CD4-positive, alpha-beta T cell treated with Interleukin-12 subunit alpha and Interleukin-12 subunit beta, for 1 hour (primary cell): Measurements from ENCODE around the gene PMEL.
"Not testable (repeated sequence)": the region's sequence is repeated elsewhere in the genome, so short reads cannot be mapped to it uniquely, and the experiment has no call there.

ENCODE experiments used
- DNase-seq: peaks from one replicate; pipeline ENCODE4 v3.0.0-alpha.2; 2020

The PMEL gene

DNA sequence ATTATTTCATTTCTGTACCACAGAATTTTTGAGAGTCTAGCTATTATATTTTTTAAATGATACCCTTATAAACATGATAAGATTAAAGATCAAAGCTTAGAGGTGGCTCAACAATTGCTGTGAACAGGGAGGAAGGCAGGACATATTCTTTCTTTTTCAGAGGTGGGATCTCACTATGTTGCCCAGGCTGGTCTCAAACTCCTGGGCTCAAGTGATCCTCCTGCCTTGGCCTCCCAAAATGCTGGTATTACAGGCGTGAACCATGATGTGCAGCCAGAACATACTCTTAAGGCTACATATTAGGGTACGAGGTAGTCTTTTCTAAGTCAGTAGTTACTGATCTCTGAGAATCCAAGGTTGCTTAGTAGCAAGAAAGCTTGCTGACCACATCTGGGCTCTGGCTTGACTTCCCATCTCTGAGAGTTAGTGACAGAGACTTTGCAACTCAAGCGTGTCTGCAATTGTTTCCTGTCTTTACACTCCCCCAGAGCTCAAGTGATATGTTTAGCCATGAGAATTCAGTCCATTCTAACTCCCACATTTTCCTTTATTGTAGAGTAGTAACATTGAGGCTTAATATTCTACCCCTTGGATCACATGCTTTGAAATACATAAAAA, 16.6 kb upstream of the PMEL start:
- no peak for DNase-seq

DNA sequence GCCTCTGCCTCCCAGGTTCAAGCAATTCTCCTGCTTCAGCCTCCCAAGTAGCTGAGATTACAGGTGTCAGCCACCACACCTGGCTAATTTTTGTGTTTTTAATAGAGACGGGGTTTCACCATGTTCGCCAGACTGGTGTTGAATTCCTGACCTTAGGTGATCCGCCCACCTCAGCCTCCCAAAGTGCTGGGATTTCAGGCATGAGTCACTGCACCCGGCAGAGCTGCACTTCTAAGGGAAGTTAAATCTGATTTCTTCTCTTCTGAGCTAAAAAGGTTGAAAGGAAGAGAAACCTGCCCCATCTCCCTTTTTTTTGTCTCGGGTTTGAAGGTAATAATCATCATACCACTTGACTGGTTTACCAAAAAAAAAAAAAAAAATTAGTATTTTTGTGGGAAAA, 16.0 kb upstream of the PMEL start:
- not testable (repeated sequence) for DNase-seq

DNA sequence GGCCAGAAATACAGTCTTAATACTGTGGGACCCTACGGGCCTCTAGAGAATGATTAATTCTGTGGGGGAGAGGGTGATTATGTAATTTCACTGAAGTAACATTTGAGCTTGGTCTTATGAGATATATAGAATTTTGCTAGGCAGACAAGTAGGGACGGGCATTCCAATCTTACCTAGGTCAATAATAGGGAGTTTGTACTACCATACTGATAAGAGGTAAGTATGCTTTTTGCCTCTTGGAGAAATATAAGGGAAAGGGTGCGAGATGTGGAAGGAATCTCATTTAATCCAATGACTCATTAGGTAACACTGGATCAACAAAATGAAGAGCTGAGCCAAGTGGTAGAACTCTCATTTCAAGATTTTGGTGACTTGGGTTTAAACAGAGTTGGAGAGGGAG, 13.2 kb upstream of the PMEL start:
- DNase-seq, result no peak

DNA sequence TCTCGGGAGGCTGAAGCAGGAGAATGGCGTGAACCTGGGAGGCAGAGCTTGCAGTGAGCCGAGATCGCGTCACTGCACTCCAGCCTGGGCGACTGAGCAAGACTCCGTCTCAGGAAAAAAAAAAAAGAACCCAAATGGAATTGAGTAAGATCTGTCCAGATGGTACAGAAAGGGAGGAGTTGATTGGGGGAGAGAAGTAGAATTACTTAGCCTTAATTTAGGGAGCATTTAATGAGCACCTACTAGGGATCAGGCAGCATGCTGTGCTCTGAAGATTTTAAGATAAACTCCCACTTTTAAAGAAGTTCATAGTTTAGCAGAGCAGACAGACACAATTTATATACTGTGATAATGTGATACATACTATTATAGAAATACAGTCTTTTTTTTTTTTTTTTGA, 12.6 kb upstream of the PMEL start:
- DNase-seq, result no peak

DNA sequence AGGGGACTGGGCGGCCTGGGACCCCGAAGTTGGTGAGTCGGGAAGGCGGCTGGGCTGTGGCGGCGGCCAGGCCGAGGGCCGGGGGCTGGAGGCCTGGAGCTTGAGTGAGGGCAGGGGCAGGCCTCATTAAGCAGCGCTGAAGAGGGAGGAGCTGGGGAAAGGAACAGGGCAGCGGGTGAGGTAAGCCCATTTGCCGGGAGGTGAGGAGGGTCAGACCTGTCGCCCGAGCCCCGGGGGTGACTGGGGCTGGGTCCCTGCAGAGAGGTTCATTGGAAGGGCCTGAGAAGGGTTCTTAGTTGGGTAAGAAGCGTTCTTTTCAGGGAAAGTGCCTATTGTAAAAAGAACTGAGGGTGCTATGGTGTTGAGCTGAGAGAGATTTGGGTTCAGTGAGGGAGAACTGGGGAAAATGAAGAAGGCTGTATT, 8.5 kb upstream of the PMEL start:
- peak; percentile 41 for DNase-seq

DNA sequence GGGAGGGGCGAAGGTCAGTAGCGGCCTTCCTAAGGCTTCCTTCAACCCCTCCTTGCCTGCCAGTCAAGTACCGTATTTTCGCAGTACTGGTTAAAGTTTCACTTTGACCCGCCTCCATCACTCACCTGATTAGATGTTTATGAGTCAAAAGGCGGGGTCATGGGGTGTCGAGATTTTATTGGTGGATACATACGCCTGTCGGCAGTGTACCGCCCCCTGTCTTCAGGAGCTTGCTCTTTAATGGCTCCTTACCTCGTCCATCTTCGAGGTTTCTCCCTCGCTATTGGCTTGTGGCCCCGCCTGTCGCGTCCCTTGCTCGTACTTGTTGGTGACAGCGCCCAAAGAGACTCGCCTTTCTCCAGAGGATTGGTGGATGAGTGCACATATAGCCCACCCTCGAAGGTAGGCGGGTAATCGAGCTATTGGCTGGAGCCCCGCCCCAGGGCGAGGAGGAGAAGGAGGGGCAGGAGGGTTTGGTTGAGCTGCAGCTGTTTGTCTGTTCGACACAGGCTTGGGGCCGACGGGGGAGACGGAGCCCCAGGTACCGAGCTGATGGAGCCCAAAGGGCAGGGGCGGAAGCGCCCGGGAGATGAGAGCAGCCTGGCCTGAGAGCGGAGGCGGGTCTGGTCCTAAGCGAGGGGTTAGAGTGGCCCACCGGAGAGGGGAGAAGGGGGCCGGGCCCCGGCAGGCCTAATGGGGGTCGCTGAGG, 7.9 kb upstream of the PMEL start, which contains the start of gene RAB5B:
TSS of gene RAB5B (plus strand) at position 480 of the 709 bp plus-strand sequence. CDS start 12,883 bp downstream, outside the sequence.
- DNase-seq, result peak; percentile 100

DNA sequence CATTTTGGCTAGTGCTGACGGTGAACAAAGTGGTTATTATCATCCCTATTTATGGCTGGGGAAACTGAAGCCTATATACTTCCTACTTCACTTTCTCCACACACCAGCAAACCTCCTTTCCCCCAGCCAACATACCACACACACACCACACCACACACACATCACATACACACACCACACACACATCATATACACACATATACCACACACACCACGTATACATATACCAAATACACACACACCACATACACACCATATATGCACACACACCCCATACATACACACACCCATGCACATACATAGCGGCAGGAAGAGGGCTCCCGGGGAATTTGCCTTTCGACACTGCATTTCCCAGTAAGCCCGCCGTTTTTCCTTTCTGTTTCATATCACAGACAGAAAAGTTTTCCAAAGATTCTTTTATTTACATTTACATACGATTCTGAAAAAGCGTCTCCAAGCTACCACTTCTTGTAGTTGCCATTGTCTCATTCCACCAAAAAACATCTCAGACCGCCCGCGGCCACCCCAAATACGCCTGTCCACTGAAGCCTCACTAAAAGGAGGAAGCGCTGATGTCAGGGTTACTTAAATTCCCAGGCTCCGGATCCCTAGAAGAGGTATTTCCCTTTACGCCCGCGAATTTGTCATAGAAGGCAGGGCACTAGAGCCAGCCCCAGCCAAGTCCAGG, 7.2 kb upstream of the PMEL start:
- peak; percentile 47 for DNase-seq

DNA sequence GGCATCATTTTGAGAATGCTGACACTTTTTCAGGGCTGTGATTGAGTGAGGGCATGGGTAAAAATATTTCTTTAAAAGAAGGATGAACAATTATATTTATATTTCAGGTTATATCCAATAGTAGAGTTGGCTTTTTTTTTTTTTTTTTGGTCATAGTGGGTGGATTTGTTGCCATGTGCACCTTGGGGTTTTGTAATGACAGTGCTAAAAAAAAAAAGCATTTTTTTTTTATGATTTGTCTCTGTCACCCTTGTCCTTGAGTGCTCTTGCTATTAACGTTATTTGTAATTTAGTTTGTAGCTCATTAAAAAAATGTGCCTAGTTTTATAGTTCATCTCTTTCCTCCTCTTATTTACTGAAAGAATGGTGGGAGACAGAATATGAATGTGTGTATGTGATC, 6.6 kb upstream of the PMEL start:
- DNase-seq, result no peak

DNA sequence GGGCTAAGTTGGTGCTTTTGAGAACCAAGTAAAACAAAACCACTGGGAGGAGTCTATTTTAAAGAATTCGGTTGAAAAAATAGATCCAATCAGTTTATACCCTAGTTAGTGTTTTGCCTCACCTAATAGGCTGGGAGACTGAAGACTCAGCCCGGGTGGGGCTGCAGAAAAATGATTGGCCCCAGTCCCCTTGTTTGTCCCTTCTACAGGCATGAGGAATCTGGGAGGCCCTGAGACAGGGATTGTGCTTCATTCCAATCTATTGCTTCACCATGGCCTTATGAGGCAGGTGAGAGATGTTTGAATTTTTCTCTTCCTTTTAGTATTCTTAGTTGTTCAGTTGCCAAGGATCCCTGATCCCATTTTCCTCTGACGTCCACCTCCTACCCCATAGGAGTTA, 6.2 kb upstream of the PMEL start:
- no peak for DNase-seq

DNA sequence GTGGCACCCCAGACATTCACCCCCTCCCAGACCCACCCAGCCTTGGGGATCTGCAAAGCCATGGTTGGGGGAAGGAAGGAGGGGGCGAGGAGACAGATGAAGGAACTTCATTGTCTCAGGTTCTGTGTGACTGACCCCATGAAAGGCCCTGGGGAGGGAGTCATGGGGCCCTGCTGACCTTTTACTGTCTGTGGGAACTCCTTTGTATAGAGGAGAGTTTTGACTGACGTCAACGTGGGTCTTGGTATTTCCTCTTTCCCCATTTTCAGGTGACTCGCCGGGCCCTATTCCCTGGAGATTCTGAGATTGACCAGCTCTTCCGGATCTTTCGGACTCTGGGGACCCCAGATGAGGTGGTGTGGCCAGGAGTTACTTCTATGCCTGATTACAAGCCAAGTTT, 4.9 kb upstream of the PMEL start:
- DNase-seq, result no peak

DNA sequence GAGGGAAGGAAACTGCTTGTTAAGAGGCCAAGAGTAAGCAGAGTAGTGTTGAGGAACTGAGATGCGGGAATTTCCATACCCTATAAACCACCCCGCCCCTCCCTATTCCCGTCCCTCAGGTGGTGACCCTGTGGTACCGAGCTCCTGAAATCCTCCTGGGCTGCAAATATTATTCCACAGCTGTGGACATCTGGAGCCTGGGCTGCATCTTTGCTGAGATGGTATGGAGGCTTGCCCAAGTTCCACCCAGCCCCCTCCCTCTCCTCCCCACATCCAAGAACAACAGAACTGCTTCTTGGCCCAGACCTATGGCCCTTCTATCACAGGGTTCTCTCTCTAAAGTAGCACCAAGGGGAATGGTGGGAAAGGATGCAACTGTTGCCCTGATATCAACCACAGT, 3.5 kb upstream of the PMEL start:
- DNase-seq, result no peak

DNA sequence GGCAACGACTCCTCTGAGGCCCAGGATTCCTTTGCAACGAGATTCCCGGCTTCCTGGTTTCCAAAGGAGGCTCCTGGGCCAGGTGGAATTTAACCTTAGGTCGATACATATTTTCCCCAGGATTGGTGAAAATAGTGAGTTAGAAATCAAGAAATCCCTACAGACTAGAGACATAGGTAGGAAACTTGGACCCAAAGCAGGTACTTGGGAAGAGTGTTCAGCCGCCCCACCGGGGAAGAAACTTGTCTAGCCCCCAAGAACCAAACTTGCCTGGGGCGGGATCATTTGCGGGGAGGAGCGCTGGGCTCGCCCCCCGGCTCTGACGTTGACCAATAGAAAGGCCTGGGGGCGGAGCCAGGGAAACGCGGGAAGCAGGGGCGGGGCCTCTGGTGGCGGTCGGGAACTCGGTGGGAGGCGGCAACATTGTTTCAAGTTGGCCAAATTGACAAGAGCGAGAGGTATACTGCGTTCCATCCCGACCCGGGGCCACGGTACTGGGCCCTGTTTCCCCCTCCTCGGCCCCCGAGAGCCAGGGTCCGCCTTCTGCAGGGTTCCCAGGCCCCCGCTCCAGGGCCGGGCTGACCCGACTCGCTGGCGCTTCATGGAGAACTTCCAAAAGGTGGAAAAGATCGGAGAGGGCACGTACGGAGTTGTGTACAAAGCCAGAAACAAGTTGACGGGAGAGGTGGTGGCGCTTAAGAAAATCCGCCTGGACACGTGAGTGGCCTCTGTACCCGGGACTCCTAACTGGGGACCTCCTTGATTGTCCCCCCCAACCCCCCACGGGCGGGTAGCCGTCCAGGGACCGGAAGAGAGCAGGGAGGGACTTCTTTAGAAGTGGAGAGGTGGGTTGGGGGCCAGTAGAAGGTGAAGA, 803 bp upstream of the PMEL start, which contains the start of gene CDK2:
TSS of gene CDK2 (plus strand) at position 423 of the 874 bp plus-strand sequence. CDS start at position 602, 179 bp downstream.
- DNase-seq, result peak; percentile 90

DNA sequence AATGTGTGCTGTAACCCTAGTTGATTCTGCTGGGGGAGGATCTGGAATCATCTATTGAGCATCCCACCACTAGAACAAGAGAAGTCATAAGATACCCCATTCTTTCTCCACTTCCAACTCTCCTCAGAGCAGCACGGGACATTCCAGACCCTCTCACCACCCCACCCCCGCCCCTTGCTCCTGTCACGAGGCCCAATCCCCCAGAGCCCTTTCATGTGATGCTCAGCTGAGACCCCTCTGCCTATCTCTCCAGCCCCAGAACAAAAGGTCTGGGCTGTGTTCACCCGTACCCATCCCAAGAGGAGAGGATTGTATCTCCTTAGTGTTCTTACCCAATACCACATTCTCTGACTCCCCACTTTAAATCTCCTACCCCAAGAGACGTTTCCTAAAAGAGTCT, 602 bp downstream of the PMEL start:
- DNase-seq, result no peak

DNA sequence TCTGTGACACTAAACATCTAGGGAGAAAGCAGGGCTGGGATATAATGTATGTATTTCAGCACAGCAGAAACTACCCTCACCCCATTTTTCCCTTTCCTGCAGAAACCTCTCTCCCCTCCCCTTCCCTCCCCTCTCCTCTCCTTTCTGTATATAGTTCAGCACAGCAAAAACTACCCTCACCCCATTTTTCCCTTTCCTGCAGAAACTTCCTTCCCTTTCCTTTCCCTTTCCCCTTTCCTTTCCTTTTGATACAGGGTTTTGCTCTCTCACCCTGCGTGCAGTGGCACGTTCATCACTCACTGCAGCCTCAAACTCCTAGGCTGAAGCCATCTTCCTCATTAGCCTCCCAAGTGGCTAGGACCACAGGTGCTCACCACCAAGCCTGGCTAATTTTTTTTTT, 2.1 kb downstream of the PMEL start:
- no peak for DNase-seq

DNA sequence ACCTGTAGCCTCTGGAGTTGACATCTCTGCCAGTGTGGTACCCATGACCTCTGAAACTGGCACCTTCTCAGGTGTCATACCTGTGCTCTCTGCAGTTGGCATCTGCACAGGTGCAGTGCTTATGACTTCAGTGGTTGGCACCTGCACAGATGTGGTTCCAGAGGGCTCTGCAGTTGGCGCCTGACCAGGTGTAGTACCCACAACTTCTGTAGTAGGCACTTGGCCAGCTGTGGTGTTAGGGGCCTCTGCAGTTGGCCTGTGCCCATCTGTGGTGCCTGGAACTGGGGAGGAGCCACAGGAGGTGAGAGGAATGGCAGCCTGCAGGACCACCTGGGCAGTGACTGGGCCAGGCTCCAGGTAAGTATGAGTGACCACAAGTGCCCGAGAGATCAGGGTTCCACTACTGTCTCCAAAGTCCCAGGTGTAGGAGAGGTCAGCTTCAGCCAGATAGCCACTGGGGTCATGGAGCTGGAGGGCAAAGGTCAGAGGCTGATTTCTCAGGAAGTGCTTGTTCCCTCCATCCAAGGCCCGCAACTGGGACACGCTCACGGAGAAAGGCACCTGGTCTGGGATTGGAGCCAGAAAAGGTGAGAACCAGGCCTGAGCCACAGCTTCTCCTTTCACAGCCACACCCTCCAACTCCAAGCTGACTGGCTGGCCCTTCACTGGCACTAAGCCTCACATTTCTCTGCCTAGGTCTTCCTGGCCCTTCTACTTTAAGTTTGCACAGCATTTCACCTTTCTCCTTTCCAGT, 8.6 kb downstream of the PMEL start:
- DNase-seq, result no peak

DNA sequence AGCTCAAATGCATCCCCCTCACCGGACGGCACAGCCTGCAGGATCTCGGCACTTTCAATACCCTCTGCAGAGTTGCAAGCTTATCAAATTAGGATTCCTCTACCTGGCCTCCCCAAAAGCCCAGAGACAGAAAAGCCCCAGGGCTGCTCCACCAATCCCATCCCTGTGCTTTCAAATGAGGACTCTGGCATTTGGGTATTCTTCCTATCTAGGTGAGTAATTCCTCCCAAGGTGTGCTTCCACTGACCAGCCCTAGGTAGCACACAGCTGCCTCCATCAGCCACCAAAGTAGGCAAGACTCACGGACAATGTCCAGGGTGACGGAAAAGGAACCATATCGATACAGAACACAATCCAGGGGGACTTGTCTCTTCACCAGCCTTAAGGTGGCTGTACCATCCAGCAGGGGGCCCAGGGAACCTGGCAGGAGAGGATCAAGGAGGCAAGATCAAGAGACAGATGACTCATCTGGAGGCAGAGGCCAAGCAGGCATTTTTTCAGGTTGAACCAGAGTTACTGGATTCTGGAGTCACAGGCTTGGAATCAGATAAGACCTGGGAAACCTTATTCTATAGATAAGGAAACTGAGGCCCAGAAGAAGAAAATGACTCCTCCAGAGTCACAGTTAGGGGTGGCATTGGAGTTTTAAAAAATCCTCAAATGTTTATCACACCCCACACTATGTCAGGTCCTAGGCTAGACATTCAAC, 9.9 kb downstream of the PMEL start:
- peak; percentile 38 for DNase-seq

DNA sequence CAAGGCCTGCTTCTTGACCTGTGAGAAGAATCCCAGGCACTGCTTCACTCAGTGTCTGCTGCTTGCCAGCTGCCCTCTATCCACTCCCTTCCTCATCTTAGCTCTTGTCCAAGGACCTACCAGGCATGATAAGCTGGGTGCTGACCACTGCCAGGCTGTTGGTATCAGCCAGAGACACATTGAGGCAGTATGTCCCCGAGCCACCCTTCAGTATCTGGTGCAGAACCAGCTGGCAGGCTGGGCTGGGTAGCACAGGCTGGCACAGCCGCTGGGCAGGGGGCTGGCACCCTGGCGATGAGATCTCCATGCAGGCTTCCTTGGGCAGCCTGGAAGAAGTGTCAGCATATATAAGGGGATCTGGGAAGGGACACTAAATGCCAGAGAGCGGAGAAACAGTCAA, 10.5 kb downstream of the PMEL start:
- no peak for DNase-seq

DNA sequence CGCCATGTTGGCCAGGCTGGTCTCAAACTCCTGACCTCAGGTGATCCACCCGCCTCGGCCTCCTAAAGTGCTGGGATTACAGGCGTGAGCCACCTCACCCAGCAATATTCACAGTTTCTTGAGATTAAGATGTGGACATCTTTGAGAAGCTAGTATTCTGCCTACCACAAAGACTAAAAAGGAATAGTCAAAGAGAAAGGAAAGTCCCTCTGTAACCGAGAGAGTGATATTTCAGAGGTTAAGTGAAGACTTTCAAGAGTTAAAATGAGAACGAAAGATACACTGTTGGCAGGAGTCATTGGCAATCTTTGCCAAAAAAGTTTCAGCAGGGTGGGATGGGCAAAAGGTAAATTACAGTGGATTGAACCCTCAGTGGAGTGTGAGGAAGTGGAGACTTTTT, 19.3 kb downstream of the PMEL start:
- no peak for DNase-seq

DNA sequence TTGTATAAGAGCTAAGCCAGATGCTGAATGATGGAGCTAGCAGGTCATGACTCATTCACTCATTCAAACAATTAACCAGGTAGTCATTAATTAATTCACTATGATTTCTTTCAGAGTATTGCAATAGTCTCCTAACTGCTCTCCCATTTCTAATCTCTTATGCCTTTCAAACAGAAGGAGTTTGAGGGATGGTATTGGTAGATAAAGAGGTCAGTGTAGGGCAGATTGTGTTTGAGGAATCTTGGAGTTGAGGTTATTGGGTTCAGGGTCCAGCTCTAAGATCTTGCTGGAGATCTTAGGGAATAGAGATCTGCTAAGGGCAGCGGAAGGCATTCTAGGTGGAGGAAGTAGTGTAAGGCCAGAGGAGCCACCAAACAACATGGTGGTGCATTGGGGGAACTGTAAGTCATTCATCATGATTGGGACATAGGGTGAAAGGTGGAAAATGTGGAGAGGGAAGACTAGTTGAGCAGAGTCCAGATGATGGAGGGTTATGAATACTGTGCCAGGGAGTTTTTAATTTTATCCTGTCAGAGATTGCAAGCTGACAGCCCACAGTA, 23.2 kb downstream of the PMEL start:
- no peak for DNase-seq

DNA sequence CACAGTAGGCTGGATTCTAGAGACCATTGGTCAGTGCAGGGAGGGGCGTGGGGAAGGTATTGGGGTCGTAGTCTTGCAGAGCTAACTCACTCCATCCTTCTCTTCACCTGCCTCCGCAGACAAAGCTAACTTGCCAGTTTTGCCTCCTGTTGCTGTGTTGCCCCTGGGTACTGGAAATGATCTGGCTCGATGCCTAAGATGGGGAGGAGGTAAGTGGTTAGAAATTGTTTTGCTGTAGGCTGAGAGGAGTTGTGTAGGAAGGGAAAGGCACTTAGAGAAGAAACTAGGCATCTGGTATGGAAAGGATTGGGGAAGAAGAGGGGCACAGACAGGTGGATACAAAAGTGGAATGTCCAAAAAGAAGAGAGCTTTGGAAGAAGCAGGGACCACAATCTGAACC, 23.8 kb downstream of the PMEL start:
- DNase-seq, result no peak

DNA sequence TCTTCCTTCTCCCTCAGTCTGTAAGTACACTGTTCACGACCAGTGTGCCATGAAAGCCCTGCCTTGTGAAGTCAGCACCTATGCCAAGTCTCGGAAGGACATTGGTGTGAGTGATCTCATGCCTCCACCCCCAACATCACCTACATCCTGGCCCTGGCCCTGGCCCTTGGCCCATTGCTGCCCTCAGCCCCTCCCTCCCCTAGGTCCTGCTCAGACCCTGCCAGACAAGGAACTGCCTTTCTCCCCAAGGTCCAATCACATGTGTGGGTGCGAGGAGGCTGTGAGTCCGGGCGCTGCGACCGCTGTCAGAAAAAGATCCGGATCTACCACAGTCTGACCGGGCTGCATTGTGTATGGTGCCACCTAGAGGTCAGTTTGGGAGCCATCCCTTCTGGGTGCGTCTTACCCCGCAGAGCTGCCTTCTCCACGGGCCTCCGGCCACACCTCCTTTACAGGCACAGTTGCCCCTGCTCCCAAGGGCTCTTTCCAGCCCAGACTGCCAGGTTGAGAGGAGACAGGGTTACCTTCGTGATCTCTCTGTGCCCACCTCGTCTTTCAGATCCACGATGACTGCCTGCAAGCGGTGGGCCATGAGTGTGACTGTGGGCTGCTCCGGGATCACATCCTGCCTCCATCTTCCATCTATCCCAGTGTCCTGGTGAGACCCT, 25.6 kb downstream of the PMEL start:
- DNase-seq, result peak; percentile 90
